Activated gamma-delta T cell treated with Interleukin-2 at 50 U/mL for 16 hours (primary cell): ENCODE data around the gene ATXN7.

ENCODE experiments used
- DNase-seq: peaks from one replicate; pipeline ENCODE4 v3.0.0-alpha.2; 2020

ATXN7 gene

GRCh38 chr3:63990733-63991132, 127.1 kb downstream of the ATXN7 start:
- DNase-seq = no peak

GRCh38 chr3:63991666-63992065, 128.0 kb downstream of the ATXN7 start:
- no peak for DNase-seq

GRCh38 chr3:63992516-63993209, 129.0 kb downstream of the ATXN7 start:
- no peak for DNase-seq

- DNase-seq = peak; percentile 50
These were observed 130.0 kb downstream of the ATXN7 start for GRCh38 chr3:63993653-63994079.

GRCh38 chr3:63995086-63995485, 131.4 kb downstream of the ATXN7 start:
- no peak for DNase-seq

GRCh38 chr3:63998852-63999754, 135.4 kb downstream of the ATXN7 start:
- DNase-seq = no peak

- no peak for DNase-seq
These were observed 136.9 kb downstream of the ATXN7 start for GRCh38 chr3:64000453-64001055.

- DNase-seq = no peak
These were observed 138.6 kb downstream of the ATXN7 start for GRCh38 chr3:64002233-64002632.

- no peak for DNase-seq
These were observed 139.9 kb downstream of the ATXN7 start for GRCh38 chr3:64003589-64003988.

GRCh38 chr3:64008017-64008416, 144.3 kb downstream of the ATXN7 start:
- no peak for DNase-seq

GRCh38 chr3:64008487-64009351, 145.1 kb downstream of the ATXN7 start:
- no peak for DNase-seq

- DNase-seq = no peak
These were observed 145.9 kb downstream of the ATXN7 start for GRCh38 chr3:64009528-64009927.

- no peak for DNase-seq
These were observed 146.5 kb downstream of the ATXN7 start for GRCh38 chr3:64010199-64010598.

- DNase-seq = no peak
These were observed 148.0 kb downstream of the ATXN7 start for GRCh38 chr3:64011685-64012084.

- DNase-seq = no peak
These were observed 153.4 kb downstream of the ATXN7 start for GRCh38 chr3:64016941-64017620.

GRCh38 chr3:64019271-64019670, 155.6 kb downstream of the ATXN7 start:
- no peak for DNase-seq

GRCh38 chr3:64019879-64020278, 156.2 kb downstream of the ATXN7 start:
- DNase-seq = no peak

- no peak for DNase-seq
These were observed 158.3 kb downstream of the ATXN7 start for GRCh38 chr3:64021922-64022321.

GRCh38 chr3:64022451-64023186, 159.0 kb downstream of the ATXN7 start:
- no peak for DNase-seq

- peak; percentile 92 for DNase-seq
These were observed 159.7 kb downstream of the ATXN7 start, which contains the start of gene PSMD6 for GRCh38 chr3:64023187-64023860. TSS of gene PSMD6 (minus strand) at chr3:64023494. CDS start at chr3:64023419, 75 bp downstream.

- DNase-seq = no peak
These were observed 160.2 kb downstream of the ATXN7 start for GRCh38 chr3:64023861-64024223.
